Brain microvascular endothelial cell (primary cell): ENCODE data around the gene JARID2.
A peak's percentile ranks its signal among the peaks of the same experiment; 100 is the strongest.

ENCODE experiments used
- DNase-seq: peaks from one replicate; pipeline ENCODE4 v3.0.0-alpha.2; 2020
- H3K27ac ChIP-seq: fragments of 250-450 bp; sonication (Bioruptor Pico); 2 replicates; pipeline ENCODE4 v1.5.1; 2020; ENCODE audit warnings: mild to moderate bottlenecking, moderate library complexity
- H3K27me3 ChIP-seq: fragments of 250-450 bp; sonication (Bioruptor Pico); replicated peaks from 2 replicates; pipeline ENCODE4 v1.5.1; 2020; ENCODE audit warnings: mild to moderate bottlenecking
- H3K36me3 ChIP-seq: fragments of 250-450 bp; sonication (Bioruptor Pico); replicated peaks from 2 replicates; pipeline ENCODE4 v1.5.1; 2020; ENCODE audit warnings: mild to moderate bottlenecking
- H3K4me3 ChIP-seq: 2 replicates; pipeline ENCODE4 v1.5.1; 2011; ENCODE audit warnings: low read depth, mild to moderate bottlenecking, control low read depth, low read length, moderate library complexity
- in situ Hi-C: cut with HindIII; loops from 2 replicates; pipeline ENCODE4 v1.10.0; 2017; ENCODE audit warnings: low sequenced_read_pairs, low pct_ligation_motif_present
- TF ChIP-seq, protein P1 (sequence below): IDR thresholded peaks from 2 replicates; pipeline ENCODE4 v1.5.1; 2011; ENCODE audit warnings: low read depth, mild to moderate bottlenecking, moderate library complexity, low read length, control low read depth, inconsistent platforms; ENCODE audit errors: missing control alignments

The JARID2 gene

DNA sequence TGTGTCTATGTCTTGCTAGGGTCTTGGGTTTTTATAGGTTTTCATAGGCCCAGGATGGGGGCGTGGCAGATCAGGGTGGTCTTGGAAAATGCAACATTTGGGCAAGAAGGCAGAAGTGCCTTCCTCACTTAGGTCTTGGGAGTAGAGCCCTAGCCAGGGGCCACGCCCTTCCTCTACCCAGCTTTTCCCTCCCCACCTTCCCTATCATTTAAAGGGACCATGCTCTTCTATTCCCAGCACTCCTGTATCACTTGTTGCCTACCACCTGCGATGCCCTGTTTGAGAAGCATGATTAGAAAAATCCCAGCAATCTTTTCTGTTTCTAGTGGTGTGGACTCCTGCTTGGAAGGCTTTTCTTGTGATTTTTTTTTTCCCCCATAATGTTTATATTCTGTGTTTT lies 190.6 kb downstream of the JARID2 start:
- in situ Hi-C loops = no loop called here
- no peaks in the 10 kb centered on the region for H3K27me3 ChIP-seq
- no peaks in the 10 kb centered on the region for H3K36me3 ChIP-seq
- no peak overlapping the region for H3K4me3 ChIP-seq
- TF ChIP-seq, protein P1, sequence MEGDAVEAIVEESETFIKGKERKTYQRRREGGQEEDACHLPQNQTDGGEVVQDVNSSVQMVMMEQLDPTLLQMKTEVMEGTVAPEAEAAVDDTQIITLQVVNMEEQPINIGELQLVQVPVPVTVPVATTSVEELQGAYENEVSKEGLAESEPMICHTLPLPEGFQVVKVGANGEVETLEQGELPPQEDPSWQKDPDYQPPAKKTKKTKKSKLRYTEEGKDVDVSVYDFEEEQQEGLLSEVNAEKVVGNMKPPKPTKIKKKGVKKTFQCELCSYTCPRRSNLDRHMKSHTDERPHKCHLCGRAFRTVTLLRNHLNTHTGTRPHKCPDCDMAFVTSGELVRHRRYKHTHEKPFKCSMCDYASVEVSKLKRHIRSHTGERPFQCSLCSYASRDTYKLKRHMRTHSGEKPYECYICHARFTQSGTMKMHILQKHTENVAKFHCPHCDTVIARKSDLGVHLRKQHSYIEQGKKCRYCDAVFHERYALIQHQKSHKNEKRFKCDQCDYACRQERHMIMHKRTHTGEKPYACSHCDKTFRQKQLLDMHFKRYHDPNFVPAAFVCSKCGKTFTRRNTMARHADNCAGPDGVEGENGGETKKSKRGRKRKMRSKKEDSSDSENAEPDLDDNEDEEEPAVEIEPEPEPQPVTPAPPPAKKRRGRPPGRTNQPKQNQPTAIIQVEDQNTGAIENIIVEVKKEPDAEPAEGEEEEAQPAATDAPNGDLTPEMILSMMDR = no peak
- H3K27ac ChIP-seq = no peak overlapping the region
- DNase-seq = no peak

DNA sequence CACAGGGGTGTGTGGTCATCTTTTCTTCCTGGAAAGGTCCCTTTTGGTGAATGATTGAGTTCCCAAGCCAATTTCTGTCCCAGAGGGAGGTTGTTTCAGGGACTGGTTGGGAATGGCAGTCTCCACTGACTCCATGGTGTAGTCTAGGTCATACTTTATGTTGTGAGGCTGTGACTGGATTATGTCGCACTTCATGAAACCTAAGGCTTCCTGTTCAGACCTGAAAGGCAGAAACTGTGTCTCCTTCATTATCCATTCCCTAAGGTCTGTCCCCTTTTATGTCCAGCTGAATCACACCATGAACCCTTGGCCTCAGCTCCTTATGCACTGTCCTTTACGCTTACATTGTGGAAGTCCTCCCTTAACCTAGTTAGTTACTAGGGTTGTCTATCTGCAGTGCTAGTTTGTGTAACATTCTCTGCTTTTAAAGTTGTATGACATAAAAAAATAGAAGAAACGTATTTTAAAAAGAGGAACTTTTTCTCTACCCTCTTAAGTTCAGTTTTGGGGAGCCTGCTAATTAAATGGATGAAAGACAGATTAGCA lies 191.3 kb downstream of the JARID2 start:
- in situ Hi-C loops = no loop called here
- no peaks in the 10 kb centered on the region for H3K27me3 ChIP-seq
- no peak overlapping the region for H3K4me3 ChIP-seq
- DNase-seq = no peak
- H3K36me3 ChIP-seq = no peaks in the 10 kb centered on the region
- TF ChIP-seq, protein P1 = no peak
- H3K27ac ChIP-seq = no peak overlapping the region

- in situ Hi-C loops = no loop called here
- no peak for DNase-seq
- Histone ChIP-seq H3K27ac (no peak overlapping the region), H3K4me3 (no peak overlapping the region), H3K27me3 (no peaks in the 10 kb centered on the region), H3K36me3 (no peaks in the 10 kb centered on the region)
- TF ChIP-seq, protein P1 = no peak
Measured at GRCh38 chr6:15439410-15440025, 193.6 kb downstream of the JARID2 start.

GRCh38 chr6:15440040-15440439 lies 194.2 kb downstream of the JARID2 start:
- no peak for DNase-seq
- in situ Hi-C loops = no loop called here
- H3K36me3 ChIP-seq = no peaks in the 10 kb centered on the region
- H3K4me3 ChIP-seq = no peak overlapping the region
- TF ChIP-seq, protein P1 = no peak
- H3K27me3 ChIP-seq = no peaks in the 10 kb centered on the region
- no peak overlapping the region for H3K27ac ChIP-seq

- in situ Hi-C loops = no loop called here
- H3K4me3 ChIP-seq = no peak overlapping the region
- peak; percentile 70 for DNase-seq
- H3K27ac ChIP-seq = no peak overlapping the region
- H3K27me3 ChIP-seq = no peaks in the 10 kb centered on the region
- TF ChIP-seq, protein P1 = peak; percentile 88
- H3K36me3 ChIP-seq = no peaks in the 10 kb centered on the region
Measured at GRCh38 chr6:15441215-15441868, 195.5 kb downstream of the JARID2 start.

- no peaks in the 10 kb centered on the region for H3K36me3 ChIP-seq
- in situ Hi-C loops = no loop called here
- H3K27ac ChIP-seq = no peak overlapping the region
- no peaks in the 10 kb centered on the region for H3K27me3 ChIP-seq
- TF ChIP-seq, protein P1 = no peak
- H3K4me3 ChIP-seq = no peak overlapping the region
- DNase-seq = no peak
Measured at GRCh38 chr6:15441981-15442380, 196.1 kb downstream of the JARID2 start.
